HFFc6 (cell line): Measurements from ENCODE around the gene STAC. TPM values are rescaled to one million over a fixed set of nuclear protein-coding genes. Genes with fewer than 3 reads are reported as not detected.

Experiments used
- DNase-seq: peaks from one replicate; pipeline ENCODE4 v3.0.0-alpha.2; 2018
- H3K27ac Mint-ChIP-seq: 2 replicates; pipeline ENCODE4 v1.8.0; 2020; ENCODE audit warnings: mild to moderate bottlenecking, mixed read lengths
- H3K27me3 Mint-ChIP-seq: 2 replicates; pipeline ENCODE4 v1.8.0; 2021; ENCODE audit warnings: mild to moderate bottlenecking, moderate library complexity, mixed read lengths; ENCODE audit not compliant: insufficient read depth
- H3K36me3 Mint-ChIP-seq: 2 replicates; pipeline ENCODE4 v1.8.0; 2021; ENCODE audit warnings: low read depth, mixed read lengths
- H3K4me1 Mint-ChIP-seq: 2 replicates; pipeline ENCODE4 v1.8.0; 2020; ENCODE audit warnings: low read depth, mixed read lengths
- H3K4me3 Mint-ChIP-seq: 2 replicates; pipeline ENCODE4 v1.8.0; 2020; ENCODE audit warnings: mild to moderate bottlenecking, moderate library complexity, mixed read lengths
- H3K9me3 Mint-ChIP-seq: 2 replicates; pipeline ENCODE4 v1.8.0; 2020; ENCODE audit warnings: mild to moderate bottlenecking, mixed read lengths
- total RNA-seq, 6 experiments: library from RNA; stranded (reverse); fragmentation: NEBNext Ultra II Directional; extraction: Animal tissue kit (Norgen Biotek cat#: 25700); gene quantifications; 2 replicates in 1 of 6; 3 replicates in 5 of 6; pipeline ENCODE4 v1.2.3, GENCODE V29; 2021
- TF ChIP-seq, protein P1 (sequence below): fragments of 200-600 bp; sonication (generic); IDR thresholded peaks from 2 replicates; pipeline ENCODE4 v1.5.0; 2021; ENCODE audit warnings: antibody characterized with exemption, mild to moderate bottlenecking

STAC gene
- total RNA-seq, 6 experiments from 2014 or later, result not detected

GRCh38 chr3:36591959-36592358 is 211.7 kb downstream of the STAC start:
- peak; percentile 48 for DNase-seq
- TF ChIP-seq, protein P1, sequence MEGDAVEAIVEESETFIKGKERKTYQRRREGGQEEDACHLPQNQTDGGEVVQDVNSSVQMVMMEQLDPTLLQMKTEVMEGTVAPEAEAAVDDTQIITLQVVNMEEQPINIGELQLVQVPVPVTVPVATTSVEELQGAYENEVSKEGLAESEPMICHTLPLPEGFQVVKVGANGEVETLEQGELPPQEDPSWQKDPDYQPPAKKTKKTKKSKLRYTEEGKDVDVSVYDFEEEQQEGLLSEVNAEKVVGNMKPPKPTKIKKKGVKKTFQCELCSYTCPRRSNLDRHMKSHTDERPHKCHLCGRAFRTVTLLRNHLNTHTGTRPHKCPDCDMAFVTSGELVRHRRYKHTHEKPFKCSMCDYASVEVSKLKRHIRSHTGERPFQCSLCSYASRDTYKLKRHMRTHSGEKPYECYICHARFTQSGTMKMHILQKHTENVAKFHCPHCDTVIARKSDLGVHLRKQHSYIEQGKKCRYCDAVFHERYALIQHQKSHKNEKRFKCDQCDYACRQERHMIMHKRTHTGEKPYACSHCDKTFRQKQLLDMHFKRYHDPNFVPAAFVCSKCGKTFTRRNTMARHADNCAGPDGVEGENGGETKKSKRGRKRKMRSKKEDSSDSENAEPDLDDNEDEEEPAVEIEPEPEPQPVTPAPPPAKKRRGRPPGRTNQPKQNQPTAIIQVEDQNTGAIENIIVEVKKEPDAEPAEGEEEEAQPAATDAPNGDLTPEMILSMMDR, result peak; percentile 72
- Mint-ChIP-seq H3K4me1 (no peaks in the 10 kb centered on the region; the same call in 1 of the 2 replicates), H3K36me3 (no peaks in the 10 kb centered on the region), H3K9me3 (no peaks in the 10 kb centered on the region), H3K27me3 (no peaks in the 10 kb centered on the region; the same call in 1 of the 2 replicates), H3K27ac (no peak overlapping the region), H3K4me3 (no peak overlapping the region)

DNA sequence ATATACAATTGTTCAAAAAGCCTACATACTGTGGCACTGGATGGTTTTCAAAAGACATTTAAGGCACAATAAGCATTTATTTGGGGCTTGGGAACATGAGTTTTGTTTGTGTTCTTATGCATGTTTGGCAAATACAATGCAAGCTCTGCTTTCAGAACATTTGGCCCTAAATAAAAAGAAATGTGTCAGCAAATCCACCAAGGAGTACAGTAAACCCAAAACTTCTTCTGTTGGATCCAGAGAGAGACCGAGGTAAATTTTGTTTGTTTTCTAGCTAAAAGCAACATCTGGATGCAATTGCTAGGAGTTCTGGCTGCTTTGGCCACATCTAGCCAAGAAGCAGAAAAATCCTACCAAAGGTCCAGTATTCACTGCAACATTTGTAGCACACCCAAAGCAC is 215.2 kb downstream of the STAC start:
- H3K27ac Mint-ChIP-seq, result no peak overlapping the region
- no peak for DNase-seq
- no peak overlapping the region for H3K4me3 Mint-ChIP-seq
- TF ChIP-seq, protein P1, result no peak
- peaks cover 7% of the 10 kb centered on the region for H3K4me1 Mint-ChIP-seq
- H3K27me3 Mint-ChIP-seq, result no peaks in the 10 kb centered on the region; the same call in 1 of the 2 replicates
- H3K9me3 Mint-ChIP-seq, result no peaks in the 10 kb centered on the region
- no peaks in the 10 kb centered on the region for H3K36me3 Mint-ChIP-seq

- TF ChIP-seq, protein P1, result no peak
- no peak overlapping the region for H3K4me3 Mint-ChIP-seq
- peaks cover 7% of the 10 kb centered on the region for H3K4me1 Mint-ChIP-seq
- no peaks in the 10 kb centered on the region for H3K9me3 Mint-ChIP-seq
- DNase-seq, result no peak
- H3K36me3 Mint-ChIP-seq, result no peaks in the 10 kb centered on the region
- no peak overlapping the region for H3K27ac Mint-ChIP-seq
- peaks cover 3% of the 10 kb centered on the region; the same call in 1 of the 2 replicates for H3K27me3 Mint-ChIP-seq
These were observed 216.1 kb downstream of the STAC start for GRCh38 chr3:36596419-36596818.

- TF ChIP-seq, protein P1, result no peak
- H3K36me3 Mint-ChIP-seq, result no peaks in the 10 kb centered on the region
- H3K4me1 Mint-ChIP-seq, result peaks cover 7% of the 10 kb centered on the region
- H3K27me3 Mint-ChIP-seq, result peaks cover 3% of the 10 kb centered on the region; the same call in 1 of the 2 replicates
- H3K4me3 Mint-ChIP-seq, result no peak overlapping the region
- DNase-seq, result peak; percentile 11
- H3K9me3 Mint-ChIP-seq, result no peaks in the 10 kb centered on the region
- no peak overlapping the region for H3K27ac Mint-ChIP-seq
These were observed 217.1 kb downstream of the STAC start for GRCh38 chr3:36597422-36597821.
